HEK293T (cell line): ENCODE measurements around the gene KIF12.

Source experiments
- ARNT ChIP-seq: fragments of 450-650 bp; IDR thresholded peaks from 2 replicates; pipeline ENCODE4 v1.6.1; 2017; ENCODE audit warnings: mild to moderate bottlenecking
- L3MBTL2 ChIP-seq: fragments of 450-650 bp; conservative IDR thresholded peaks from 2 replicates; pipeline ENCODE4 v1.6.1; 2016; ENCODE audit warnings: mild to moderate bottlenecking
- PKNOX1 ChIP-seq: fragments of 450-650 bp; IDR thresholded peaks from 2 replicates; pipeline ENCODE4 v1.6.1; 2016
- ZNF384 ChIP-seq: fragments of 450-650 bp; IDR thresholded peaks from 2 replicates; pipeline ENCODE4 v1.6.1; 2016

DNA sequence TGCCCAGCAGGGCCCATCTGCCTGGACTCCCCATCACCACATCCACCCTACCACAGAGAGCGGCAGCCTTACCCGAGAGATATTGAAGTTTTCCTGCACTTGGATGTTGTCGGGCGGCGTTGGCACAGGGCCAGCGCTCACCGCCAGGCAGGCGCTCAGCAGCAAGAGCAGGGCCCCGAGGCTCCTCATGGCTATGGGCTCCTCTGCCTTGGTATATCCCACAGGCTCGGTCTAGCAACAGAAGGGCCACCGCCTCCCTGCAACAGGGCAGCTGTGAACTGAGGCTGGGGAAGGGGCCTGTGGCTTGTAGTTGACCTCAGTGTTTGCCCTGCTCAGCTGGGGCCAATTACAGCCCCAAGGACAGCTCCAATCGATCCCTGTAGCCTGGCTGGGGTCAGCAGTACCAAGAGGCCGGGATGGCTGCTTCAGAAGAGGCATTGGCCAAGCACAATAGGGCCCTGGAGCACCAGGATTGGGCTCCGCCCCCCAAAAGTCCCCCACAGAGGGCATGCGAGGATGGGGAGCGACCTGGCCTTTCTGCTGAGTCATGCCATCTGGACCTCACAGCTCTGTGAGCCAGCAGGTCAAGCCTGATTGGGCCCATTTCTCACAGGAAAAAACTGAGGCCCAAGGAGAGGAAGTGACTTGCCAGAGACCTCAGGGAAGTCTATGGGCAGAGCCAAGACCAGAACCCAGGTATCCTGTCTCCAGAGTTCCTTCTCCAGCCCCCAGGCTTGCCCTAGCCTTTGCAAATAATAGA lies 20.9 kb downstream of the KIF12 start, which contains the start of gene AMBP:
- no peak for TF ChIP-seq ZNF384
- TF ChIP-seq L3MBTL2: no peak
- no peak for TF ChIP-seq PKNOX1
- TF ChIP-seq ARNT: no peak
